GM18907 (cell line): Measurements from ENCODE around the gene POP4.

Source experiments
- ATAC-seq: cut with Tn5 transposase; IDR thresholded peaks from one replicate; pipeline ENCODE4 v1.9.1; 2021; ENCODE audit warnings: mild to moderate bottlenecking, moderate library complexity; ENCODE audit not compliant: unreplicated experiment

The POP4 gene

GRCh38 chr19:29660835-29661234, 54.8 kb downstream of the POP4 start:
- ATAC-seq, result no peak

- ATAC-seq, result no peak
Measured at GRCh38 chr19:29662278-29662603, 56.2 kb downstream of the POP4 start.

- ATAC-seq, result no peak
Measured at GRCh38 chr19:29662604-29663404, 56.7 kb downstream of the POP4 start.

GRCh38 chr19:29663861-29664752, 58.0 kb downstream of the POP4 start:
- no peak for ATAC-seq

GRCh38 chr19:29664753-29665214, 58.7 kb downstream of the POP4 start:
- no peak for ATAC-seq

- ATAC-seq, result peak; percentile 89
Measured at GRCh38 chr19:29665215-29665825, 59.2 kb downstream of the POP4 start, which contains the start of gene PLEKHF1. Gene PLEKHF1 (plus strand): TSS chr19:29665461. CDS start chr19:29673840, 8,379 bp downstream.

- ATAC-seq, result peak; percentile 16
Measured at GRCh38 chr19:29665826-29666577, 59.9 kb downstream of the POP4 start.
